CD4-positive, alpha-beta T cell (primary cell): ENCODE measurements around the gene CGA. TPM values are rescaled to one million over a fixed set of nuclear protein-coding genes. Genes with fewer than 3 reads are reported as not detected.

Source experiments
- ATAC-seq: fragments of 200-7000 bp; cut with Tn5 transposase; one replicate; pipeline ENCODE4 v1.10.0; 2022; ENCODE audit warnings: mild to moderate bottlenecking; ENCODE audit not compliant: poor library complexity
- CTCF ChIA-PET: fragments of 350-600 bp; sonication (Branson Sonifier 250); formaldehyde crosslinking; loops from one replicate; lab custom pipeline; 2021; ENCODE audit warnings: antibody characterized with exemption, inconsistent platforms; lab: Charles Lee
- POLR2A ChIA-PET: fragments of 350-600 bp; sonication (Branson Sonifier 250); formaldehyde crosslinking; loops from one replicate; lab custom pipeline; 2021; ENCODE audit warnings: antibody characterized with exemption, inconsistent platforms; lab: Charles Lee
- DNase-seq, 14 experiments: peaks; one replicate each; pipeline ENCODE4 v3.0.0-alpha.2; 2013 to 2020; ENCODE audit warnings: mixed read lengths in 2 of 14
- H3K27ac ChIP-seq, 2 donors: one replicate each; pipeline versions ENCODE4 v1.5.1 to v1.7.0; 2013; ENCODE audit warnings: low read length in 2 of 2, low read depth in 1 of 2, mild to moderate bottlenecking in 1 of 2
- H3K27me3 ChIP-seq, 2 experiments: 1 replicate in 1 of 2; 2 replicates in 1 of 2; pipeline versions ENCODE4 v1.6.1 to v1.7.0; 2013; ENCODE audit warnings: low read length in 2 of 2, control low read depth in 1 of 2, mild to moderate bottlenecking in 1 of 2, moderate library complexity in 1 of 2; ENCODE audit not compliant: insufficient read depth in 2 of 2, control insufficient read depth in 1 of 2
- H3K36me3 ChIP-seq: one replicate; pipeline ENCODE4 v1.6.1; 2013; ENCODE audit warnings: low read length, control low read depth; ENCODE audit not compliant: insufficient read depth
- H3K4me1 ChIP-seq: one replicate; pipeline ENCODE4 v1.6.1; 2013; ENCODE audit warnings: low read length, control low read depth; ENCODE audit not compliant: insufficient read depth
- H3K4me3 ChIP-seq: one replicate; pipeline ENCODE4 v1.5.1; 2013; ENCODE audit warnings: mild to moderate bottlenecking, low read length, moderate library complexity
- H3K9me3 ChIP-seq, 2 experiments: 1 replicate in 1 of 2; 2 replicates in 1 of 2; pipeline versions ENCODE4 v1.6.1 to v1.7.0; 2013; ENCODE audit warnings: low read length in 2 of 2, mild to moderate bottlenecking in 2 of 2, control low read depth in 1 of 2, moderate library complexity in 1 of 2; ENCODE audit not compliant: control insufficient read depth in 1 of 2, insufficient read depth in 1 of 2
- H3K27ac Mint-ChIP-seq: one replicate; pipeline ENCODE4 v1.8.0; 2020; ENCODE audit warnings: mixed read lengths
- H3K27me3 Mint-ChIP-seq: one replicate; pipeline ENCODE4 v1.8.0; 2021; ENCODE audit warnings: mixed read lengths
- H3K36me3 Mint-ChIP-seq: one replicate; pipeline ENCODE4 v1.8.0; 2021; ENCODE audit warnings: low read depth, mixed read lengths
- H3K4me1 Mint-ChIP-seq: one replicate; pipeline ENCODE4 v1.8.0; 2021; ENCODE audit warnings: low read depth, mixed read lengths
- H3K4me3 Mint-ChIP-seq: one replicate; pipeline ENCODE4 v1.8.0; 2020; ENCODE audit warnings: mild to moderate bottlenecking, mixed read lengths
- H3K9me3 Mint-ChIP-seq: one replicate; pipeline ENCODE4 v1.8.0; 2020; ENCODE audit warnings: mixed read lengths
- CTCF ChIP-seq: fragments of 200-600 bp; IDR thresholded peaks from one replicate; pipeline ENCODE4 v1.8.0; 2022; ENCODE audit warnings: antibody characterized with exemption, mild to moderate bottlenecking
- intact Hi-C, 2 experiments: fragments of 100-400 bp; cut with DNase I in 1 of 2; cut with micrococcal nuclease in 1 of 2; formaldehyde crosslinking; loops; one replicate each; pipeline versions ENCODE4 v1.15.1 to v1.9.0; 2023 to 2025; cut with DNase I, micrococcal nuclease
- total RNA-seq, 174 experiments: library from RNA in 2 of 174; stranded (reverse) in 2 of 174; gene quantifications; one replicate each; pipeline ENCODE4 v1.2.3 and lab custom pipeline; 2021 to 2026

CGA gene
- total RNA-seq, 2 experiments from 2014 or later, result not detected

DNA sequence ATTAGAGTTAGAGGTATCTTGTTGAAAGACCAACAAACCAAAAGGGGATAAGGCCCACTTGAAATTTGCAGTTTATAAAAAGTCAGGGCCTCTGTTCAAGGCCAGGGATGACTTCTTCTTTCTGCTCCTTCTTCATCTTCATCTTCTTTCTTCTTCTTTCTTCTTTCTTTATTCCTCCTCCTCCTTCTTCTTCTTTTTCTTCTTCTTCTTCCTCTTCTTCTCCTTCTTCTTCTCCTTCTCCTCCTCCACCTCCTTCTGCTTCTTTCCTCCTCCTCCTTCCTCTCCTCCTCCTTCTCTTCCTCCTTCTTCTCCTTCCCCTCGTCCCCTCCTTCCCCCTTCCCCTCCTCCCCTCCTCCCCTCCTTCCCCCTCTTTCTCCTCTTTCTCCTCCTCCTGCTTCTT lies 42.1 kb upstream of the CGA start:
- Mint-ChIP-seq H3K4me3 (no peak overlapping the region), H3K36me3 (no peaks in the 10 kb centered on the region), H3K27ac (no peak overlapping the region), H3K27me3 (peaks cover 7% of the 10 kb centered on the region), H3K9me3 (no peaks in the 10 kb centered on the region), H3K4me1 (peaks cover 5% of the 10 kb centered on the region)
- ChIA-PET POLR2A (interaction anchor here (0.5 kb wide), 1 partner anchor 562 kb away, joined by 3 read pairs; no protein-coding TSS in a partner anchor), CTCF (no interaction called here)
- Histone ChIP-seq H3K36me3 (no peaks in the 10 kb centered on the region), H3K4me3 (no peak overlapping the region), H3K27ac (no peak overlapping the region), H3K9me3 (no peaks in the 10 kb centered on the region), H3K4me1 (no peaks in the 10 kb centered on the region), H3K27me3 (no peaks in the 10 kb centered on the region)
- no peak for ATAC-seq
- intact Hi-C loops, result loop anchor here (5.0 kb wide), 4 partner anchors 255 to 1735 kb away; partner anchors contain the start of gene SLC35A1 (in 1 of the 2)
- no peak for DNase-seq
- no peak for TF ChIP-seq CTCF

- DNase-seq (no peak), ATAC-seq (no peak)
- no peaks in the 10 kb centered on the region for H3K27me3 ChIP-seq
- no peak overlapping the region for H3K4me3 ChIP-seq
- CTCF ChIA-PET, result interaction anchor here (1.2 kb wide), 1 partner anchor 150 kb away, joined by 3 read pairs; no protein-coding TSS in a partner anchor
- no peak overlapping the region for H3K27ac ChIP-seq
- no peaks in the 10 kb centered on the region for H3K9me3 ChIP-seq
- Mint-ChIP-seq H3K27ac (no peak overlapping the region), H3K4me1 (no peaks in the 10 kb centered on the region), H3K36me3 (no peaks in the 10 kb centered on the region), H3K27me3 (peaks cover 21% of the 10 kb centered on the region), H3K4me3 (no peak overlapping the region), H3K9me3 (no peaks in the 10 kb centered on the region)
- no peaks in the 10 kb centered on the region for H3K36me3 ChIP-seq
- TF ChIP-seq CTCF, result no peak
- intact Hi-C loops, result no loop called here
- POLR2A ChIA-PET, result no interaction called here
- no peaks in the 10 kb centered on the region for H3K4me1 ChIP-seq
These were observed 32.8 kb upstream of the CGA start for GRCh38 chr6:87127737-87128136.

GRCh38 chr6:87126501-87126900 lies 31.6 kb upstream of the CGA start:
- Histone ChIP-seq H3K27me3 (peaks cover 0 to 2% of the 10 kb centered on the region in 2 experiments), H3K36me3 (no peaks in the 10 kb centered on the region), H3K9me3 (peaks cover 0 to 7% of the 10 kb centered on the region in 2 experiments), H3K4me1 (no peaks in the 10 kb centered on the region), H3K27ac (no peak overlapping the region), H3K4me3 (no peak overlapping the region)
- Mint-ChIP-seq H3K27ac (no peak overlapping the region), H3K36me3 (no peaks in the 10 kb centered on the region), H3K9me3 (no peaks in the 10 kb centered on the region), H3K27me3 (peaks cover 31% of the 10 kb centered on the region), H3K4me1 (no peaks in the 10 kb centered on the region), H3K4me3 (no peak overlapping the region)
- TF ChIP-seq CTCF, result no peak
- ChIA-PET CTCF (no interaction called here), POLR2A (no interaction called here)
- ATAC-seq (no peak), DNase-seq (no peak)
- intact Hi-C loops, result no loop called here
